Esophagus squamous epithelium (tissue), 4 donors: ENCODE data around the gene DST.

Experiments used
- POLR2A ChIP-seq, 4 donors: fragments of 450-650 bp; IDR thresholded peaks; one replicate each; pipeline ENCODE4 v1.6.1; 2017; ENCODE audit warnings: antibody characterized with exemption in 4 of 4, mild to moderate bottlenecking in 4 of 4, moderate library complexity in 3 of 4
- TF ChIP-seq, protein P1 (sequence below), 6 experiments: fragments of 450-650 bp in 4 of 6; fragments of 200-600 bp in 2 of 6; sonication (generic) in 2 of 6; IDR thresholded peaks; one replicate each; pipeline ENCODE4 v1.5.1; 2016 to 2019; ENCODE audit warnings: antibody characterized with exemption in 6 of 6, mild to moderate bottlenecking in 4 of 6, moderate library complexity in 4 of 6

DNA sequence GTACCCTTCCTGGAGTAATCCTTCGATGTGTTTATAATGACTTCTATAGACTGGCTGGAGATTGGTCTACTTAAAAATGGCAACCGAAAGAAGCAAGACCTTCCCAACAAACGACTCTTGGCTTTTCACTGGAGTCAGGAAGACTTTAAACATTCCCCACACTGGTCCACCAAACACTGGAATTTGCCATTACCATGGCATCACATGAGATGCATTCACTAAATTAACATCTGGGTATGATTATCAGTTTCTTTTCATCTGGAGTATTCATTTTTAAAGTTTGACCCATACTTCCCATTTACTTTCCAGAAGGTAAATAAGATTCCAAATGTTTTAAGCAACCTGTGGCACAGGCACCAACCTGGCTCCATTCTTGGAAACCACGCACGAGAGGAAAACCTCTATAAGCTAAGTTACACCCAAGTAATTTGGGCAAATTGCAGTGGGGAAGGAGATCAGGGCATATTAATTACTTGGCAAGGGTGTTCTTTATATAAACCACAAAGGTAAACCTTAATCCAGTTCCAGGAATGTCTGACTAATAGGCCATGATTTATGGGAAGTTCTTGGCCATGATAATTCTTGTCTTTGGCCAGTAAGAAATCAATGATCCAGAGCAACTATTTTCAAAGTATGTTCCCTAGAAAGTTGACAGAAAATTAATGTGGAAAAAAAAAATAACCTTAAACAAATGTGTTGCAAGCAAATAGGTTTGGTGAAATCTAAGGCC lies 205.4 kb downstream of the DST start:
- TF ChIP-seq, protein P1, sequence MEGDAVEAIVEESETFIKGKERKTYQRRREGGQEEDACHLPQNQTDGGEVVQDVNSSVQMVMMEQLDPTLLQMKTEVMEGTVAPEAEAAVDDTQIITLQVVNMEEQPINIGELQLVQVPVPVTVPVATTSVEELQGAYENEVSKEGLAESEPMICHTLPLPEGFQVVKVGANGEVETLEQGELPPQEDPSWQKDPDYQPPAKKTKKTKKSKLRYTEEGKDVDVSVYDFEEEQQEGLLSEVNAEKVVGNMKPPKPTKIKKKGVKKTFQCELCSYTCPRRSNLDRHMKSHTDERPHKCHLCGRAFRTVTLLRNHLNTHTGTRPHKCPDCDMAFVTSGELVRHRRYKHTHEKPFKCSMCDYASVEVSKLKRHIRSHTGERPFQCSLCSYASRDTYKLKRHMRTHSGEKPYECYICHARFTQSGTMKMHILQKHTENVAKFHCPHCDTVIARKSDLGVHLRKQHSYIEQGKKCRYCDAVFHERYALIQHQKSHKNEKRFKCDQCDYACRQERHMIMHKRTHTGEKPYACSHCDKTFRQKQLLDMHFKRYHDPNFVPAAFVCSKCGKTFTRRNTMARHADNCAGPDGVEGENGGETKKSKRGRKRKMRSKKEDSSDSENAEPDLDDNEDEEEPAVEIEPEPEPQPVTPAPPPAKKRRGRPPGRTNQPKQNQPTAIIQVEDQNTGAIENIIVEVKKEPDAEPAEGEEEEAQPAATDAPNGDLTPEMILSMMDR (IDR thresholded peaks at IDR 0.05) = no peak
- no peak for TF ChIP-seq POLR2A (IDR thresholded peaks at IDR 0.05)
